Pulmonary artery endothelial cell (primary cell): ENCODE measurements around the gene SF3A1. TPM values are rescaled to one million over a fixed set of nuclear protein-coding genes. Genes with fewer than 3 reads are reported as not detected.

Source experiments
- DNase-seq: peaks from one replicate; pipeline ENCODE4 v3.0.0-alpha.2; 2011; ENCODE audit warnings: low read depth, low spot score
- total RNA-seq: library from RNA; depleted of rRNA; stranded (reverse); fragments of >200 nt; gene quantifications from 2 replicates; pipeline ENCODE4 v1.2.3, GENCODE V29; 2014

SF3A1 gene
- total RNA-seq, 1 donor from 2014 or later = 18.7 TPM

DNA sequence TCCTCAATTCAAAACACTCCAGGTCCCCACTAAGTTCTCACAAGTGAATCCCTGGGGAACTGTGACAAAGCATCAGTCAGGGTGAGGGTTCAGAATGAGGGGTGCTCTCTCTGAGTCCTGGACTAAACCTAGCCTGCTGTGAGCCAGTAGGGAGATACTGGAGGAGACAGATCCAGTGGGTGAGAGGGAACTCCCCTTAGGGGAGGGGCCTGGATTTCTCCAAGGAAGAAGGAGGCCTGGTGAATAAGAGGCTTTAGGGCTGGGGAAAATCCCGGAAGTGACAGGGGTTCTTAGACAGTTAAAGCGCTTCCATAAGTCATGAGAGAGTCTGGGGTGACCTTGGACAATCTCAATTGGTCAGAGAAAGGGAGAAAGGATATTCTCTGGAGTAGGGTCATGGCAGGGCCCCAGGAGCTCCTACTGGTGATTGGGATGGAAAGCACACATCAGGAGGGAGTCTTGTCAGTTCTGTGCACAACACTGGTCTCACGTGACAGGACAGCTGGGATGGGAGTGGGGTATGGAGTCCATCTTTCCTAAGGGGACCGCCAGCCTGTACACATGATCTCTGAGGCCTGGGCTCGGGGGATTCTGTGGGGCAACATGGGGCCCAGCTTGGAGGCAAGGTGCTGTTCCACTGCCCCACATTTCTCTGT, 31.5 kb downstream of the SF3A1 start:
- no peak for DNase-seq

DNA sequence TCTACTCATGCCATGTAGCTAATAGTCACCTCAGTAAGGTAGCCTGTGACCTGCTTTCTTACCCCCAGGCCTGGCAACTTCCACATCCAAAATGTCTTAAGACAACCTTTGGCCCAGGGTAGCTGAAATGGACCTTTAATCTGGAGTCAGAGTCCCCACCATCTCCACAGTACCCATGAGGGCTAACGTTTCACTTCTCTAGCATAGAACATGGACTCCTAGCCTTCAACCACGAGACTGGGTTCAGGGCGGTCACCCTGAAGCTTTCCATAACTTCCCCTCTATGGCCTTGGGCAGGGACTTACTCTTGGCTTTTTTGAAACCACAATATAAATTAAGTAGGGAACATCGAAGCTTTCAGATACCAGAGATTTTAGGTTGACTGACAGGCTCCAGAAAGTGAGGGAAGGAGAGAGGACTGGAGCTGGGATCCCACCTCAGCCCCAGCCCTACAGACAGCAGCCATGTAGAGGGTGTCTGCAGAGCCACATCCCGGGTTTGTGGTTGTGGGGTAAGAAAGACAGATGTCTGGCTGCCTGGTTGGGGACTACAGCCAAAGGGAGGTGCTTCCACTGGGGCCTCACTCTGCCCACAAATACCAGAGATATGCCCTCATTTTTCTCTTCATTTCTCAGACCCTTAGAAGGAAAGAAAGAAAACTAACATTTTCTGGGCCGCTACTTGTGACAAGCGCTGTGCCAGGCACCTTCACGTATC, 32.5 kb downstream of the SF3A1 start:
- no peak for DNase-seq

DNA sequence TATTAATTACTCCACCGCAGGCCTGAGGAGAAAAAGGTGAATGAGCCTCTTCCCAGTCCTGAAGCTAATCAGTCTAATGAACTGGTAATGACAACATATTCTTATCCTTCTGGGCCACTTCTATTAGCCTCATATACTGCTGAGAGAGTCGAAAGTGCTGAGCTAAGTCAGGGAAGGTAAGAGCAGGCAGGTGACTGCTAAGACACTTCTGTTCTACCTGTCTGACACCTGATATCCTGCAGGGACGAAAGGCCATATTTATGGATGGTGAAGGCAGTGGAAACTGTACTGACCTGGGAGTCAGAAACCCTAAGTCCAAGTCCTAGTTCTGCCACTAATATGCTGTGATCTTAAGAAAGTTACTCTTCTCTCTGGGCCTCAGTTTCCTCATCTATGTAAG, 33.4 kb downstream of the SF3A1 start:
- no peak for DNase-seq

DNA sequence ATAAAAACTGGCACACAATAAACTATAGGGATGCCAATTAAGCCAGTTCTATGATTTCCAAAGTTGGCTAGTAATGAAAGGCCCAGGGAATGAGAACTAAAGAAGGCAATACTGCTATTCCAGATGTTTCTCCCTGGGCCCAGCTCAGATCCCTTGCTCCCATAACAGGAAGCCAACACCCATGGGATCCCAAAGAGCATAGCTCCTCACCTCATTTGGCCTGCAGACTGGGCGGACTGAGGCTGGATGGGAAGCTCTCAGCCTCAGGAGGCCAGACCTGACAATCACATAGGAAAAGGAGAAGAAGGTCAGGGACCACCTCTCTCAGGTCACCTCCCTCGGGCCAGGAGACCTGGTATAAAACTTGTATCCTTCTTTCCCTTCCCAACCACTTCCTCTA, 35.2 kb downstream of the SF3A1 start:
- no peak for DNase-seq

DNA sequence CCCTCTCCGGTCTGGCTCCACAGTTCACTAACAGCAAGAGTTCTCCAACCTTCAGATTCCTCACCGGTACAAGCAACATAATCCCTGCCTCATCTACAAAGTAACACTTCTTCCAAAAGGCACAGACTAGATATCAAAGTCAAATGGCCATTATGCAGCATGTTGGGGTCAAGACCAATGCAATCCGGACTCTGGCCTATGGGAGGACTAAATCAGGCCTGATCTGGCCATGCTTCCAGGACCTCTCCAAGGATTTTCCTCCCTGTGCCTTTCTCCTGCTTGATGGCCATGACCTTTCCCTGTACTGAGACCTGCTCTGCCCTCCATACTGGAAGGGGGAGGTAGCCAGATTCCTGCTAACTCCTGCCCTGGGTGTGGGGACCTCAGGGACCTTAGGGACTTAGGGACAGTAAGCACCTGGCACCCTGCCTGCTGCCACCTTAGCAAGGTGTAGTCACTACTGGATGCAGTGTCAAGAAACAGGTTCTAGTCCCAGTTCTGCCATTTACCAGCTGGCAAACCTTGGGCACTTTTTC, 36.6 kb downstream of the SF3A1 start:
- DNase-seq = no peak

DNA sequence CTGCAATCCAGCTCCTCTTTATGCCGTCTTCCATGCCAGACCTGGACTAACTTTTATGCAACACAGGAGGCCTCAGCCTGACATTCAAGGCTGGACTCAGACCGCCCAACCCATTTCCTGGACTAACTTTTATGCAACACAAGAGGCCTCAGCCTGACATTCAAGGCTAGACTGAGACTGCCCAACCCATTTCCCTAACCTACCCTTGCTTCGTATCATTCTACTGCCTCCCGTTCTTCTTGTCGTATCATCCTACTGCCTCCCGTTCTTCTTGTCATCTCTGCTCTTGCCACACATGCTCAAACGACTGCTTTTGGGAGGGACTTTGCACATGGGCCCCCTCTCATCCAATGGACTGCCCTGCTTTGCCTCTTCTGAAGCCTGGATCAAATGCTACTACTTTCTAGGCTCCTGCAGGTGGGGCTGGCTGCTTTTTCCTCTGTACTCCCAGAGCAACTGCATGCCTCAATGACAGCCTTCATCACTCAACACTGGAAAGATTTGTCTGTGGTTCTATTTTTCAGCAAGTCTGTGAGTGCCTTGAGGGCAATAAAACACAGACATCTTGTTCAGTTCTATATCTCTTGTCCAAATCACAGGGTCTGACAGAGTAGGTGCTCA, 37.8 kb downstream of the SF3A1 start:
- no peak for DNase-seq

DNA sequence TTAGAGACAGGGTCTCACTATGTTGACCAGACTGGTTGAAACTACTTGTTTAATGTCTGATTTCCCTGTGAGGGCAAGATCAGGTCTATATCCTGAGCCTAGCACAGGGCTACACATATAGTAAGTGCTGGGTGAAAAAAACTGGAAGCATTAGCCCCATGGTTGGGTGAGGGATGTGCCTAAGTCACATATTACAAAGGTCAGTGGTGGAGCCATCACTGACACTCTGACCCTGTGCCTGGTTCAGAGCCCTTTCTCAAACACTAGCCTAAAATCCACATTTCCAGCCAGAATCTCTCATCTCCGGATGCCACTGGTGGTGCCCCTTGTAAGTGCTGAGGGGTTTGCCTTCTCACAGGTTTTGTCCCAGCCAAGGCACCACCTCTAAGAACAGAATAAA, 38.9 kb downstream of the SF3A1 start:
- no peak for DNase-seq

DNA sequence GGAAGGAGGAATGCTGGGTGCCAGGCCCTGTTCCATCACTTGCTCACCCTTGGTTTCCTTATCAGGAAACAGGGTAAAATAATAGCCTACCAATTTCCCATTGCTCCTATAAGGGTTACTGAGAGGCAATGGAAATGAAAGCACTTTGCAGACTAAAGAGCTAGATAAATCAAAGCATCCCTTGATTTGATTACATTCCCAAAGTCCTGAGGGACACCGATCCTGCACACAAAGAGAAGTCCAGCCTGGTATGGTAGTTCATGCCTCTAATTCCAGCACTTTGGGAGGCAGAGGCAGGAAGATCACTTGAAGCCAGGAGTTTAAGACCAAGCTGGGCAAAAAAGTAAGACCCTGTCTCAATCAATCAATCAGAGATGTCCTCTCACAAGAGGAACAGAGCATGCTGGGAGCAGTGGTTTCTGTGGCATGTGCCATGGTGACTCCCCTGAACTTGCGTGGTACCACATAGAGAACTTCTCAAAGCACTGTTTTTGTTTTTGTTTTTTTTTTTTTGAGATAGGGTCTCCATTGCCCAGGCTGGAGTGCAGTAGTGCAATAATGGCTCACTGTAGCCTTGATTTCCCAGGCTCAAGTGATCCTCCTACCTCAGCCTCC, 40.6 kb downstream of the SF3A1 start:
- DNase-seq = no peak

DNA sequence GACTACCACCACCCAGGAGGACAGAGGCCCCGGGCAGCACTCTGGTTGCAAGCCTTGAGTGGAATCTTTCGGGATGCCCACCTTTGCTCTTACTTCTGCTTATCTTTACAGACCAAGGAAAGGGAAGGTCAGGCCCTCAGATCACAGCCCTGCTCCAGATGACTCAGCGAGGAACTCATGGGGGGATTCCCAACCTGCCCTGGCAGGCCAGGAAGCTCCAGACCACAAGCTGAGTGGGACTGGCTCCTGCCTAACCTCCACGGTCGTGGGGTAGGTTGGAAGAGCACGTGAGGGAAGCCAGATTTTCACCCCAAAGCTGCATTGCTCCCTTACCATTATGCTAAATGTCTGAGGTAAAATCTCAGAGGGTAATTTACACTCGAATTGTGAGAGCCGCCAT, 41.8 kb downstream of the SF3A1 start:
- DNase-seq = no peak

DNA sequence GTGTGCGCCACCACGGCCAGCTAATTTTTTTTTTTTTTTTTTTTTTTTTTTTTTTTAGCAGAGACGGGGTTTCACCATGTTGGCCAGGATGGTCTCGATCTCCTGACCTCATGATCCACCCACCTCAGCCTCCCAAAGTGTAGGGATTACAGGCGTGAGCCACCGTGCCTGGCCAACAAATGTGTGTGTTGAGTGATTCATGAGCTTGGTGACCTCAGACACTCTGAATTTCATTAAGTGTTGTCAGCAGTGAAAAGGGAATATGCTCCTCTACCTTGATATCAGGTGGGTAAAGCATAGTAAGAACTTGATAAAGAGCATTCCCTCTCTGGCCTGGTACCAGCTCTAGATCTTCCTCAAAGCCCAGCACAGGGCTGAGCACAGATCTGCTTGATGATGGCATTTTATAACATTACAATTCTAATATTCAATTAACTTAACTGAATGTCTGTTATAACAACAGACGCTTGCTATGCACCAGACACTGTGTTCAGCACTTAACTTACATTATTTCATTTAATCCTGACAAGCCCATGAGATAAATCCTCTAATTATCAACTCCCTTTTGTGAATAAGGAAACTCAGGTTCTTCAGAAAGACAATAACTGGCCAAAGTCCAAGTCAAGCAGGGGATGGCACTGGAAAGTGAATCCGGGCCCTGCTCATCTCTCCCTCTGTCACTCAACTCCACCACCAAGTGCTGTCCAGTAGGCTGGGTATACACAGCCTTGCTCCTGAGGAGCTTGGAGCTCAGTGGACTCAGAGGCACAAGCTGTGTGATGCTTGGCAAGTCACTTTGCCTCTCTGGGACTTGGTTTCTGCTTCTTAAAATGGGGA, 42.9 kb downstream of the SF3A1 start:
- DNase-seq = no peak

DNA sequence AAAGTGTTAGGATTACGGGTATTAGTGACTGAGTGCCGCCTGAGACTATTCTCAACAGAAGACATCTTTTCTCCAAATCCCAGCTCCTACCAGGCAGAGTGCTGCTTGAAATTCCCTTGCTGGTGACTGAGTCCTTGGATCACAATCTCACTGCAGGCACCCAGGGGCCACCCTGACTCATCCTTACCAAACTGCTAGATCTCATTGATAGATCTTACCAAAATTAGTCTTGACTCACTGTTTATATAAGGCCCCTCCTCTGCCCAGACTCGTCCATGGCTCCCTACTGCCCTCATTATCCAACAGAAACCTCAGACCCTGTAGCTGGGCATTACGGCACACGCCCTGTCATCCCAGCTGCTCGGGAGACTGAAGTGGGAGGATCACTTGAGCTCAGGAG, 44.6 kb downstream of the SF3A1 start:
- DNase-seq = no peak

DNA sequence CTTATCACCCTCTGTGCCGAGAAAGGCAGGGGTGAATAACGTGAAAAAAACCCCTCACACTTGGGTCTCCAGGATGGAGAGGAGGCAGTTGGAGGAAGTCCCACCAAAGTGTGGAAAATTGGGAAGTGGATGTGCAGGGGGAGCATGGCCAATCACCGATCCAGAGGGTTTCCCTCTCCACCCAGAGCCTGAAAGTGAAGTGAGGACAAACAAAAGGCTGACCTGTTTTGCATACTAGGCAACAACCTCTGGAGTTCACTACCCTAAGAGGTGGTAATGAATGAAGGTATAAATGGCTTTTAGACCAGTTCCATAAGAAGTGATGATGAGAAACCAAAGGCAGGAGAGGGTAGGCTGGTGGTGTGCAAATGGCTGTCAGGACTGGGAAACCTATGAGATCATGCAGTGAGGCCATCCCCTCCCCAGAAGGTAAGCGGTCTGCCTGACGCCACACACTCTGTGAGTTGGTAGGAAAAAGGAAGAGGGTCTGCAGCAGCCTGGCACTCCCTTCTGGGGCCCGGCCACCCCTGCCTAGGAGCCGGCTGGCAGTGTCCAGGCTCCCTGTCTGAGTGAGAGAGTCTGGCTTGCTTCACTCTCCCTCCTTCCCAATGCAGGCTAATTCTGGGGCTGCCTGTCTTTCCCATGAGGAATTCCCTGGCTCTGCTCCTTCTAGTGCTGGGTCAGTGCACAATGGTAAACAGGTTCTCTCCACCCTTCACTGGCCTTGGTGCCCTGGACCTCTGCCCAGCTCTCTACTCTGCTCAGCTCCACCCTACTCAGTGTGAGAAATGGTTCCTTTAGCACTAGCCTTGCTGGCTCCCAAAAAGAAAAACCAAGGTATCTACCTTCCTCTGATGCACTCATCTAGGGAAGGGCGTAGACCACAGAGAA, 45.6 kb downstream of the SF3A1 start:
- no peak for DNase-seq

DNA sequence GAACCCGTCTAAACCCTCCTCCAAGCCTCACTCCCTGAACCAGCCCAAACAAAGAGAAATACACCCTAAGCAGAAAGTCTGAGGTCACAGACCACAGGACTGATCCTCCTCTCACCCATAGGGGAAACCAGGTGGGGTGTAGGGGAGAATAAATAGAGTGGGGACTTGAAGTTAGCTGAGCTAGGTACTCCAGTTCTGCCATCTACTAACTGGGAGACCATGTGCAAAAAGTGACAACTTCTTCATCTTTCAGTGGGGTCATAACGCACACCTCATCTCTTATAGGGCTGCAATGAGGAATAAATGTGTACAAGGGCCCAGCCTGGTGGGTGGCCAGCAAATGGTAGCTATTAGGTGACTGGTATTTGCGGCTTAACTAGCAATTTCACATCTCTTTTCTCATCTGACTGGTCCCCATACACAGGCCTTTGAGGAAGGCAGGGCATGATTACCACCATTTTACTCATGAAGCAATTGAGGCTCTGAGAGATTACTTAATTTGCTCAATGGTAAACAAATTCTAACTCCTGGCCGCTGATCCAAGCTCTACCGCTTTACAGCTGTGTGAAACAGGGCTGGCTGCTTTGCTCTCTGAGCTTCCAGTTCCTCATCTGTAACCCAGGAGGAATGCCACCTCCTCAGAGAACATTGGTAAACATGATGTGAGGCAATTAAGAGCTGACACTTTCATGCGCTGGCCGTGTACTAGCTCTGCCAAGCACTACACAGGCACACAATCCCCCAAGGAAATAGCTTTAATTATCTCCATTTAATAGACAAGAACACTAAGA, 46.5 kb downstream of the SF3A1 start:
- DNase-seq = no peak

DNA sequence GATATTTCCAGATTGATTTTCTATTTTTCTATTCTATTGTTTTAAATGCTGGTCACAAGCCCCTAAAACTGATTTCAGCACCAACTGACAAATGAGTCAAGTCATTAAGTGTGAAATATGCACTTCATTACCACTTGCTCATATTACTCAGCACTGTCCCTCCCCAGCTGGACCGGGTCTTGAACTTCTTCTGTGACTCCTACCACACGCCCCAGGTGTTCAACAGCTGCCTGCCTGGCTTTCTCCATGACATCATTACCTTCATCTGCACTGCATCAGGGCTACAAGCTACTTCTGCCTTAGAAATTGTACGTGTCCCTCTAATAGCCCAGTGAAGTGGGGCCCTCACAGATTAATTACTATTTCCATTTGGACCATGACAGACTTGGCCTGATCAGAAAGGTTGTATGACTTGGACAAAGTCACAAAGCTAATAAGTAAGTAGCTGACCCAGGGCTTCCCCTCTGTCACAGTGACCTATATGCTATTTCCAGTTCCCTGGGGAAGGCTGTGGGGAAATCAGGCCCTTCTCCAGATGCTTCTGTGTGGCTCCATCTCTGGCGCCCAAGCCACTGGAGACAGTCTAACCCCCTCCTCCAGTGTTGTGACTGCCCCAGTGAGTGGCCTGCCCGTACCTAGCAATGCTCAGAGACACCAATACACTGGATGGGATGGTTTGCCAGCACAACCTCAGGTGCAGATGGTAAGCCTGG, 48.0 kb downstream of the SF3A1 start:
- no peak for DNase-seq

DNA sequence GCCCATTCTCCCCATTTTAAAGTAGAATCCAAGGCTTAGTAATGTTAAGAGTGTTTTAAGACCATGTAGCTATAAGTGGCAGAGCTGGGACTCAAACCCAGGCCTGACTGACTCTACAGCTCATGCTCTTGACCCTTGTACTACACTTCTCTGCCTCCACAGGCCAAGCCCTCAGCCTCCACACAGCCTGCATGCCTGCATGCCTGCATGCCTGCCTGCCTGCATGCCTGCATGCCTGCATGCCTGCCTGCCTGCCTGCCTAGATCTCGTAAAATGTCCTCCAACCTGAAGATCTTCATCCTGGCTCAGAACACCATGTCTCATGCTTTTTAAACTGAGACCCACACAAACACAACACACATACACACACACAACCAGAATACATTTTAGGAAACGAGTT, 48.6 kb downstream of the SF3A1 start:
- no peak for DNase-seq

DNA sequence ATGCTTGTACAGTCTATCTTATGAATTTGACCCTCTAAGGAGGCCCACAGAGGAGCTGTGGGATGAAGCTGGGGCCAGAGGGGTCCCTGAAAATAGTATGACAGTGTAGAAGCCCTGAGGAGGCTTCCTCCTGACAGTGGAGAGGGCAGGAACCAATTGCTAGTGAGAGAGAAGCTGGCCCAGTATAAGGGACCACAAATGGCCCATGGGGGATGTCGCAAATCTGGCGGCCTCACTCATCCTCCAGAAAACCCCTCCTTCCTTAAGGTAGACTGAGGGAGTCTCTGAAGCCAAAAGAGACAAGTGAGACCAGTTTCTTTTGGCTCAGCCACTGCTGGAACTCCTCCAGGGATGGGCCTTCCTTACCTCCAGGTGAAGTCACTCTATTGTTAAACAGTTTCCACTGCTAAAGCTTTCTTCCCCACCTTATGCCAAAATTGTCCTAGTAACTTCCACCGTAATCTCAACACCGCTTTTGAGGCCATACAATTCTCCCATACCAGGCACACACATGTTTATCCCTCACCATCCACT, 49.6 kb downstream of the SF3A1 start:
- DNase-seq = no peak

DNA sequence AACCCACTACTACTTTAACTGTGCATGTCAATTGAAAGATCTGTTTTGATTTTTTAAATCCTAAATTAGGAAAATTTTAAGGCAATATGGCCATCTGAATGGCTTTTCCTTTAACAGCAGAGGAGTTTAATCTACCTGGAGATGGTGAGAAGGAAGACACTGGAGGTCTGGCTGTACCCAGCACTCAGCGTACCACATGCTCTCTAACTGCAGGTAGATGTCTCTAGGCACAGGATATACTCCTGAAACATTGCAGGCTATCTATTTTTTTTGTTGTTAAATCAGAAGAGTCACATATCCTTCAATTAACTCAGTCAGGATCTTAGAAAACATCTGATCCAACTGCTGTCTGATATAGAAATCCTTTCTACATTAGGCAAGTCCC, 50.1 kb downstream of the SF3A1 start:
- DNase-seq = no peak

DNA sequence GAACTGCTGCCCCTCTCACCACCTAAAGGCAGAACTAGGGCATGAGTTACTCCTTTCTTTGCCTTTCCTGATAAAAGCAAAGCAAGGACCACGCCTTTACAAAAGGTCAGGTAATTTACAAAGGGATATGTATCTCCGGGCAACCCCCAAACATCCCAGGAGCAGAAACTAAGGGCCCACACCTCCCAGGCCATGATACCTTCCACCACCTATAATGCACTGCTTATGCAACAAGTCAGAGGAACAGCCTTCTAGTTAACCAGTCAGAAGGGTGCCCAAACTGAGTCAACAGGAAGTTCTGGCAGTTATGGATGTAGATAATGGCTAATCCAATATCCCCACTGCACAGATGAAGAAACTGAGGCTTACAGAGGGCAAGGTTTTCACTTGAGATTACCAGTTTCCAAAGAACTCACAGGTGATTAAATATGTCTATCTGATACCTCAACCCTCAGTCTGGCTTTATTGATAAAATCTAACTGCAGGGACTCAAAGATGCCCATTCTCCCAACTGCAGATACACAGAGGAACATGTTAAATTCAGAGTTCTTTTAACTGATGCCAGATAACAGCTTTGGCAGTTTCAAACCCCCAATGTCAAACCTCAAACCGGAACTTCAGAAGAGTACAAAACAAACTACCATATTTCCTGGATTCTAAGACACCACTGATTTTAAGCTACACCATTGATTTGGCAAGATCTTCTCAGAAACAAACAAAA, 50.6 kb downstream of the SF3A1 start:
- DNase-seq = no peak
